ENCODE data around the gene METTL27. TPM values are rescaled to one million over a fixed set of nuclear protein-coding genes. Genes with fewer than 3 reads are reported as not detected.

METTL27 gene
- total RNA-seq, 3 donors from 2014 or later (not counting 1 experiment from before 2014, with no cell fraction given): 1.2 TPM; not detected in 2

GRCh38 chr7:73888959-73889358 lies 46.6 kb upstream of the METTL27 start:
- Histone ChIP-seq H3K27ac (ENCODE audit: low read length) (no peak overlapping the region), H3K36me3 (ENCODE audit: control insufficient read depth, insufficient read depth, low read length) (no peaks in the 10 kb centered on the region), H3K4me1 (ENCODE audit: control insufficient read depth, insufficient read depth, low read length) (no peaks in the 10 kb centered on the region), H3K27me3 (ENCODE audit: control insufficient read depth, insufficient read depth, low read length) (peaks cover 3% of the 10 kb centered on the region), H3K9me3 (ENCODE audit: control insufficient read depth, insufficient read depth, low read length) (no peaks in the 10 kb centered on the region), H3K4me3 (ENCODE audit: low read length) (no peak overlapping the region)
- 83% methylated on average over 5 of the region's 6 CpGs for WGBS (ENCODE audit: insufficient coverage)
- peaks cover 20 to 24% of the 10 kb centered on the region in 2 donors for H3K27me3 Mint-ChIP-seq (ENCODE audit: low read depth in 2 of 2)
- H3K4me3 Mint-ChIP-seq: no peak overlapping the region
- H3K4me1 Mint-ChIP-seq: peaks cover 0 to 5% of the 10 kb centered on the region in 2 donors
- no peak for DNase-seq
- no peaks in the 10 kb centered on the region for H3K36me3 Mint-ChIP-seq
- TF ChIP-seq CTCF (IDR thresholded peaks at IDR 0.05): no peak
- no peaks in the 10 kb centered on the region for H3K9me3 Mint-ChIP-seq
- no peak for ATAC-seq
- intact Hi-C loops (cut with micrococcal nuclease): no loop called here
- H3K27ac Mint-ChIP-seq: no peak overlapping the region

GRCh38 chr7:73887762-73888161 lies 45.4 kb upstream of the METTL27 start:
- H3K27me3 Mint-ChIP-seq (ENCODE audit: low read depth in 2 of 2): peaks cover 21 to 24% of the 10 kb centered on the region in 2 donors
- Histone ChIP-seq H3K36me3 (ENCODE audit: control insufficient read depth, insufficient read depth, low read length) (no peaks in the 10 kb centered on the region), H3K4me1 (ENCODE audit: control insufficient read depth, insufficient read depth, low read length) (no peaks in the 10 kb centered on the region), H3K4me3 (ENCODE audit: low read length) (no peak overlapping the region), H3K27ac (ENCODE audit: low read length) (no peak overlapping the region), H3K27me3 (ENCODE audit: control insufficient read depth, insufficient read depth, low read length) (peaks cover 3% of the 10 kb centered on the region), H3K9me3 (ENCODE audit: control insufficient read depth, insufficient read depth, low read length) (no peaks in the 10 kb centered on the region)
- no peak for TF ChIP-seq CTCF (IDR thresholded peaks at IDR 0.05)
- no peak overlapping the region for H3K4me3 Mint-ChIP-seq
- ATAC-seq (no peak), DNase-seq (no peak)
- intact Hi-C loops (cut with micrococcal nuclease): no loop called here
- H3K36me3 Mint-ChIP-seq: no peaks in the 10 kb centered on the region
- 81% methylated on average over 5 of the region's 5 CpGs for WGBS (ENCODE audit: insufficient coverage)
- no peaks in the 10 kb centered on the region for H3K9me3 Mint-ChIP-seq
- H3K27ac Mint-ChIP-seq: no peak overlapping the region
- H3K4me1 Mint-ChIP-seq: peaks cover 0 to 5% of the 10 kb centered on the region in 2 donors

- 30% methylated on average over 23 of the region's 25 CpGs for WGBS (ENCODE audit: insufficient coverage)
- TF ChIP-seq CTCF (IDR thresholded peaks at IDR 0.05): no peak
- Mint-ChIP-seq H3K36me3 (no peaks in the 10 kb centered on the region), H3K9me3 (no peaks in the 10 kb centered on the region), H3K4me1 (peaks cover 0 to 5% of the 10 kb centered on the region in 2 donors), H3K4me3 (no peak overlapping the region), H3K27me3 (ENCODE audit: low read depth in 2 of 2) (peaks cover 20 to 24% of the 10 kb centered on the region in 2 donors), H3K27ac (no peak overlapping the region)
- Histone ChIP-seq H3K4me1 (ENCODE audit: control insufficient read depth, insufficient read depth, low read length) (no peaks in the 10 kb centered on the region), H3K9me3 (ENCODE audit: control insufficient read depth, insufficient read depth, low read length) (no peaks in the 10 kb centered on the region), H3K36me3 (ENCODE audit: control insufficient read depth, insufficient read depth, low read length) (no peaks in the 10 kb centered on the region), H3K4me3 (ENCODE audit: low read length) (no peak overlapping the region), H3K27ac (ENCODE audit: low read length) (no peak overlapping the region), H3K27me3 (ENCODE audit: control insufficient read depth, insufficient read depth, low read length) (peaks cover 3% of the 10 kb centered on the region)
- intact Hi-C loops (cut with micrococcal nuclease): no loop called here
- ATAC-seq: no peak
- DNase-seq: no peak
Measured at GRCh38 chr7:73885975-73886798, 43.9 kb upstream of the METTL27 start.
